Stimulated activated CD8-positive, alpha-beta memory T cell treated with anti-CD3 and anti-CD28 coated beads, Interleukin-15, amount 100 ng/mL, for 24 hours (primary cell): ENCODE results near the gene TOM1L2.
"Not testable (repeated sequence)": the region's sequence is repeated elsewhere in the genome, so short reads cannot be mapped to it uniquely, and the experiment has no call there.

Source experiments
- DNase-seq: peaks from one replicate; pipeline ENCODE4 v3.0.0-alpha.2; 2020; ENCODE audit warnings: low read depth

Gene TOM1L2

GRCh38 chr17:17943281-17943984 lies 28.8 kb downstream of the TOM1L2 start:
- DNase-seq, result no peak

- DNase-seq, result no peak
Observed at GRCh38 chr17:17942846-17943245, 29.4 kb downstream of the TOM1L2 start.

- no peak for DNase-seq
Observed at GRCh38 chr17:17941015-17941414, 31.2 kb downstream of the TOM1L2 start.

- DNase-seq, result no peak
Observed at GRCh38 chr17:17940441-17940911, 31.7 kb downstream of the TOM1L2 start.

- not testable (repeated sequence) for DNase-seq
Observed at GRCh38 chr17:17939941-17940340, 32.3 kb downstream of the TOM1L2 start.

- DNase-seq, result no peak
Observed at GRCh38 chr17:17938388-17939107, 33.7 kb downstream of the TOM1L2 start.

GRCh38 chr17:17937958-17938357 lies 34.2 kb downstream of the TOM1L2 start:
- DNase-seq, result no peak

- no peak for DNase-seq
Observed at GRCh38 chr17:17937201-17937853, 34.9 kb downstream of the TOM1L2 start.

GRCh38 chr17:17935321-17936271 lies 36.6 kb downstream of the TOM1L2 start:
- DNase-seq, result no peak

GRCh38 chr17:17934806-17935205 lies 37.4 kb downstream of the TOM1L2 start:
- no peak for DNase-seq

GRCh38 chr17:17934214-17934613 lies 38.0 kb downstream of the TOM1L2 start:
- DNase-seq, result no peak

- DNase-seq, result no peak
Observed at GRCh38 chr17:17933775-17934174, 38.4 kb downstream of the TOM1L2 start.

GRCh38 chr17:17931159-17931558 lies 41.0 kb downstream of the TOM1L2 start:
- no peak for DNase-seq

GRCh38 chr17:17930674-17931073 lies 41.5 kb downstream of the TOM1L2 start:
- DNase-seq, result no peak

GRCh38 chr17:17929655-17930380 lies 42.4 kb downstream of the TOM1L2 start:
- DNase-seq, result no peak

GRCh38 chr17:17928398-17929287 lies 43.6 kb downstream of the TOM1L2 start:
- no peak for DNase-seq

- DNase-seq, result no peak
Observed at GRCh38 chr17:17926840-17927449, 45.3 kb downstream of the TOM1L2 start.

- DNase-seq, result no peak
Observed at GRCh38 chr17:17926036-17926435, 46.2 kb downstream of the TOM1L2 start.

GRCh38 chr17:17924857-17925250 lies 47.3 kb downstream of the TOM1L2 start:
- DNase-seq, result no peak
